NCI-H1092 (cell line): ENCODE results near the gene RNF39.
"Not testable (repeated sequence)": the region's sequence is repeated elsewhere in the genome, so short reads cannot be mapped to it uniquely, and the experiment has no call there.

ENCODE experiments used
- DNase-seq: peaks from one replicate; lab custom pipeline; 2025; lab: John Stamatoyannopoulos, UW

Gene RNF39, protein sequence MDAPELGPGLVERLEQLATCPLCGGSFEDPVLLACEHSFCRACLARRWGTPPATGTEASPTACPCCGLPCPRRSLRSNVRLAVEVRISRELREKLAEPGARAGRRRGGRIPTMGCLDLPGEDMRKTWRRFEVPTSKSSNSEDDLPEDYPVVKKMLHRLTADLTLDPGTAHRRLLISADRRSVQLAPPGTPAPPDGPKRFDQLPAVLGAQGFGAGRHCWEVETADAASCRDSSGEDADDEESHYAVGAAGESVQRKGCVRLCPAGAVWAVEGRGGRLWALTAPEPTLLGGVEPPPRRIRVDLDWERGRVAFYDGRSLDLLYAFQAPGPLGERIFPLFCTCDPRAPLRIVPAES

GRCh38 chr6:30075094-30075789, at the start of gene RNF39:
Gene RNF39 (minus strand): TSS chr6:30075769. CDS start chr6:30075585, 184 bp downstream.
- DNase-seq, result no peak

DNA sequence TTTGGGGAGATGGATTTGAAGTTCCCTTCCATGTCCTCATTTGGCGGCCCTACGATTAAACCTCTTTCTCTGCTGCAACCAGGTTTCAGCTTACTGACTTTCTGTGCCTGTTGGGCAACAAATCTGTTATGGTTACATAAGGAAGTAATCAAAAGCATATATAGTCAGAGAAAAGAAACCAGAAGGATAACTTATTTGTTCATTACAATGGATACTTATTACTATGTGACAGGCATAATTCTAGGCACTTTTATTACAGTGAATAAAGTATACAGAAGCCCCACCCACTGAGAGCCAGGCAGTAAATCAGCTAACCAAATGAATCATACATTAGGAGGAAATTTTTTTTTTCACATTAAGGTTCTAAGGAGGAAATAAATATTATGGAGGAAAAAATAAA, 46.9 kb upstream of the RNF39 start:
- DNase-seq, result no peak

DNA sequence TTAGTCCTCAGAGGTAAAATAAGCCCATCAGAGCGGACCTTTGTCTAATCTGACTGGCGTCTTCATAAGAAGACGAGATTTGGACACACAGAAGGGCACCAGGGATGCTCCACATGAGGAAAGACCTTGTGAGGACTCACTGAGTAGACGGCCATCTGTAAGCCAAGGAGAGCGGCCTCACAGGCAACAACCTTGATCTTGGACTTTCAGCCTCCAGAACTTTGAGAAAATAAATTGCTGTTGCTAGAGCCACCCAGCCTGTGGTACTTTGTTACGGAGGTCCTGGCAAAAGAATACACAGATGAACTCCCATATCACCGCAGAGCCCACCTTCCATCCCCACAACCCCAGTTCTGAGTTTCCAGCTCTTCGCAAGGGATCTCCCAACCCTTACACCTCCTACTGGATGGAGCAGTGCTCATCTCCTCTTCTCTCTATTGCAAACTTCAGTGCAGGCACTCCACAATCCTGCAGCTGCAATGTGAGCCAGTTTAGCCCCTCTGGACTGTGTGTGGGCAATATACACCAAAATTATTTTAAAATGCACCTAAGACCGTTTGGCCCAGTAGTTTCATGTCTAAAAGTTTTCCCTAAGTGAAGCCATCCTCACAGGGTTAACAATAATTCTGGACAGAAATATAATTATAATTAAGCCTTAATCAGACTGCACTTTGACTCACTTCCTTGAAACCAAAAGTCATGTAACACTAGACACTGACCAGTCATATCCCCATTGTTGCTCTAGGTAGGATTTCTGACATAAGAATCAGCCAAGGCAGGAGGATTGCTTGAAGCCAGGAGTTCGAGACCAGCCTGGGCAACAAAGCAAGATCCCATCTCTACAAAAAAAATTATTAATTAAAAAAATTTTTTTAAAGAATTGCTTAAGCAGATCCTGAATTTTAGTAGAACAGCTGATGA, 46.1 kb upstream of the RNF39 start:
- DNase-seq, result no peak

DNA sequence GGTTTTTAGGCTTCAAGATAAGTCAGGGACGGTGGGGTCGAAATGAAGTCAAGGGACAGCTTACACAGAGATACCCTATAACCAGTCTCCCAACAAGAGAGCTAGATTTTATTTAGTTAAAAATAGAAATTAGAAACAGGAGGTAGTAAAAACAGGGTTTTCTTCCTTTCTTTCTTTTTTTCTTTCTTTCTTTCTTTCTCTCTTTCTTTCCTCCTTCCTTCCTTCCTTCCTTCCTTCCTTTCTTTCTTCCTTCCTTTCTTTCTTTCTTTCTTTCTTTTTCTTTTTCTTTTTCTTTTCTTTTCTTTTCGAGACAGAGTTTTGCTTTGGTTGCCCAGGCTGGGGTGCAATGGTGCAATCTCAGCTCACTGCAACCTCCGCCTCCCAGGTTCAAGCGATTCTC, 43.1 kb upstream of the RNF39 start:
- not testable (repeated sequence) for DNase-seq

- no peak for DNase-seq
Observed at GRCh38 chr6:30116724-30117123, 41.2 kb upstream of the RNF39 start.

GRCh38 chr6:30113841-30114240, 38.3 kb upstream of the RNF39 start:
- DNase-seq, result no peak

GRCh38 chr6:30113003-30113759, 37.6 kb upstream of the RNF39 start, which contains the start of gene TRIM31:
Gene TRIM31 (minus strand): TSS chr6:30113090. CDS start chr6:30112805, 285 bp downstream.
- DNase-seq, result no peak

DNA sequence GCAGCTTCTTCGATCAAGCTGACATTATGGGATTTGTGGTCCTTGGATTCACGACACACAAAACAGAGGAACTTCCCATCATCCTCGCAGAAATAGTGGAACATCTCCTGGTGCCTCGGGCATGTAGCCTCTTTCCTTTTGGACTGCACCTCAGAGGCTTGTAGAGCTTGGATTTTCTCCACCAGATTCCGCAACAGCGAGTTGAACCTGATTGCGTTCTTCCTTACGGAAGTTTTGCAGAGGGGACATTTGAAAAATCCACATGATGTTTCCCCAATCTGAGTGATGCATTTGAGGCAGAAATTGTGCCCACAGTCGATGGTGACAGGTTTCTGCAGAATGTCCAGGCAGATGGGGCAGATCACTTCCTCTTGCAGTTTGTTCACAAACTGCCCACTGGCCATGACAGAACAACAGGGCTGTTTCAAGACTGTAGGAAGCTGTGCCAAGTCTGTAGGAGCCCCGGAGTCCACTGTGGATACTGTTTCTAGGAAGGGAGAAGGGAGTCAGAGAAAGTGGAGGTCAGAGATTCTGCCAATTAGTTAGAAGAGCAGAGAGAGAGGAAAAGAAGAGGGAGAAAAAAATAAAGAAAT, 36.9 kb upstream of the RNF39 start:
- no peak for DNase-seq

- no peak for DNase-seq
Observed at GRCh38 chr6:30111266-30111856, 35.8 kb upstream of the RNF39 start.

DNA sequence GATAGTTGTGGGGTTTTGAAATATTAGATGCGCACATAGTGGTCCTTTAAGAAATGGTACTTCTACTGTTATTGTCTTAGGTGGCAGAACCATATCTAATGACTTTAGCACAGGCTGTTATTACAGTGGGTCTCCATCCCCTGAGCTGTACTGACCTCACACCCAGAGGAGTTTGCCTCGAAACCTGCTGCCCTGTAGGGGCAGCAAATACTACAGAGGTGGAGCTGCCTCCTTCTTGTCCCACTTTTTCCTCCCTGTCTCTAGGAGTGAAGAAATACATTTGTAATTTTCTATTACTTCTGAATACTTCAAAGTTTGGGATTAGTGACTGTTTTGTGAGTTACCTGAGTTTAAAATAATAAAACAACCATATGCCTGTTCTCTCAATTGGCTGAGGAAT, 29.1 kb upstream of the RNF39 start:
- no peak for DNase-seq

- no peak for DNase-seq
Observed at GRCh38 chr6:30103872-30104179, 28.3 kb upstream of the RNF39 start.

DNA sequence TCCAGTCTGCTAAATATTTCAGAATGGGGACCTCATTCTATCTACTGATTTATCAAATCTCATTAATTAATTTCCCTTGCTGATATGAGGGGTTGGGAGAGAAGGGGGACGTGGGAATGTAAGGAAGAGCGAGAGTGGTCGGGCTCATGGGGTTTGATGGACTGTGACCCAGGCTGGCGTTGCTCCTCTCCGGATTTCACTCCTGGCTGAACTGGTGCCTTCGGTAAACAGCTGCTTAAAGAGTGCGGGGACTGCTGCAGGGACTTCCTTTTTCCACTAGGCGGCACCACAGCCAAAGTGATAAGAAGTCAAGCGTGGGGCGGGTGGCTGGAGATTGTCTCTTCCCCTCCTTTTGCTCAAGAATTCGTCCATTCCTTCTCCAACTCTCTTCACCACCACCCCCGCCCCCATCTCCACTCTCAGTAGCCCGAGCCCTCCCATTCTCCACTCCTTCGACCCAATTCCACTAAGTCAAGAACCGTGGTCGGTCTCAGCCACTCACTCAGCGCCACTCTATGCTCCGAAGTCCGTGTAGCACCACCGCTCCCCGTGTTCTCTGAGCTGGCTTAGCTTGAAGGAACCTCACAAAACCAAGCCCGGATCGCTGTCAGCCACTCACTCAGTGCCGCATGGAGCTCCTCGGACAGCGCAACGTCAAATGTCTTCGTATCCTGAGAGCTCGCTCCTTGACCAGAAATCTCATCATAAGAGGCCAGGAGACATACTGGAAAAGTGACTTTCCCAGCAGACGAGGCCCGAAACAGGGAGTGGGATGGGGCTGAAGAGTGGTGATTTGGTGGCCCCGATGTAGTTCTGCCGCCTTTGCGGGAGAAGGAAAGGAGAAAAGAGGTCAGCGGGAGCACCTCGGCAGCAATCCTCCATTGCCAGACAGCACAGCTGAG, 27.7 kb upstream of the RNF39 start:
- DNase-seq, result peak; percentile 51

GRCh38 chr6:30102414-30102969, 26.9 kb upstream of the RNF39 start:
- no peak for DNase-seq

- DNase-seq, result peak; percentile 13
Observed at GRCh38 chr6:30101444-30102413, 26.2 kb upstream of the RNF39 start.

DNA sequence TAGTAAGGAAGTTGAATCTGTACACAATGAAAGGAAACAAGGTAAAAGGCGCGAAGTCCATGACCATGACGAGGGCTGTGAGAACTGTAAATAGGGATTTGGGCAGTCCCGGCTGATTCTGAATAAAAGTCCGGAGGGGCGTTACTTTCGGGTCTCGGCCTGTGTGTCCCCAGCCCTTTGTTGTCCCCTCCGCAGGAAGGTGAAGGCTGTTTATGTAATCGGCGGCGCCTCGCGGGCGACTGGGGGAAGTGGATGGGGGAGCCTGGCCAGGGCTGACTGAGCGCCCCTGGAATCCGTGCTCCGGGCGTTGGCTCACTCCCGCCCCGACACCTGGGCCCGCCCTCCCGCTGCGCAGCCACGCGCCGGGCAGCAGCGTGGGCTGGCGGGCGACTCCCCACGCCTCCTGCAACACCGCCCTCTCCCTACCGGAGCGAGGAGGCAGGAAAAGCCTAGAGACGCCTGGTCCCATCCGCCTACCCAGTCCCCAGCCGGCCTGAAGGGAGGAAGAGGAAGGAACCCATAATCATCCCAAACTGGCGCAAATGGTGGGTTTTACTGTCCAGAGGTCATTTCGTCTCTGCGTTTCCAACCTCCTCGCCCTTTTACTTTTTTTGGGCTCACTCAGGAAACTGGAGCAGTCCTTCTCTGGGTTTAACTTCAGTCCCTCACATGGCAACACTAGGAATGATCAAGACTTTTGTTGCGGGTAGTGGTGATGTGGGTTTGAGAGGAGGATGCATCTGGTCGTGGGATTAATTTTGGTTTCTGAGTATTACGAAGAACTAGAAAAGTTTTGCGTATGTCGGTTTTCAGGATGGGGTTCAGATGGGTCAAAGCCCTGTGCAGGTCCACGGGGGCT, 25.2 kb upstream of the RNF39 start:
- DNase-seq, result no peak

- DNase-seq, result no peak
Observed at GRCh38 chr6:30100154-30100553, 24.6 kb upstream of the RNF39 start.
